Measurements from ENCODE around the gene PMS2. TPM values are rescaled to one million over a fixed set of nuclear protein-coding genes. Genes with fewer than 3 reads are reported as not detected.
"Not testable (repeated sequence)": the region's sequence is repeated elsewhere in the genome, so short reads cannot be mapped to it uniquely, and the experiment has no call there.

The PMS2 gene
- total RNA-seq, 1 donor from 2014 or later: 16.3 TPM

- no peaks in the 10 kb centered on the region for H3K27me3 Mint-ChIP-seq (ENCODE audit: unreplicated experiment)
- peaks cover 4% of the 10 kb centered on the region for H3K4me1 Mint-ChIP-seq (ENCODE audit: unreplicated experiment)
- no peaks in the 10 kb centered on the region for H3K9me3 Mint-ChIP-seq (ENCODE audit: unreplicated experiment)
- no peak for DNase-seq (ENCODE audit: low spot score)
- peaks cover 3% of the 10 kb centered on the region for H3K36me3 Mint-ChIP-seq (ENCODE audit: low read depth, unreplicated experiment)
- no peak overlapping the region for H3K27ac Mint-ChIP-seq (ENCODE audit: unreplicated experiment)
- H3K4me3 Mint-ChIP-seq (ENCODE audit: unreplicated experiment): no peak overlapping the region
- no peak for TF ChIP-seq CTCF (IDR thresholded peaks at IDR 0.05; ENCODE audit: unreplicated experiment)
Observed at GRCh38 chr7:6007386-6007785, 1.5 kb downstream of the PMS2 start.

- no peak for TF ChIP-seq CTCF (IDR thresholded peaks at IDR 0.05; ENCODE audit: unreplicated experiment)
- H3K27ac Mint-ChIP-seq (ENCODE audit: unreplicated experiment): no peak overlapping the region
- H3K9me3 Mint-ChIP-seq (ENCODE audit: unreplicated experiment): no peaks in the 10 kb centered on the region
- DNase-seq (ENCODE audit: low spot score): peak; percentile 23
- H3K36me3 Mint-ChIP-seq (ENCODE audit: low read depth, unreplicated experiment): peaks cover 20% of the 10 kb centered on the region
- H3K27me3 Mint-ChIP-seq (ENCODE audit: unreplicated experiment): no peaks in the 10 kb centered on the region
- no peaks in the 10 kb centered on the region for H3K4me1 Mint-ChIP-seq (ENCODE audit: unreplicated experiment)
- H3K4me3 Mint-ChIP-seq (ENCODE audit: unreplicated experiment): no peak overlapping the region
Observed at GRCh38 chr7:5997210-5997808, 11.5 kb downstream of the PMS2 start.

- DNase-seq (ENCODE audit: low spot score): not testable (repeated sequence)
Observed at GRCh38 chr7:5987061-5987460, 21.8 kb downstream of the PMS2 start.

GRCh38 chr7:5979680-5980314 is 29.1 kb downstream of the PMS2 start:
- not testable (repeated sequence) for DNase-seq (ENCODE audit: low spot score); H3K36me3 Mint-ChIP-seq (ENCODE audit: low read depth, unreplicated experiment); H3K4me1 Mint-ChIP-seq (ENCODE audit: unreplicated experiment); H3K27ac Mint-ChIP-seq (ENCODE audit: unreplicated experiment); H3K27me3 Mint-ChIP-seq (ENCODE audit: unreplicated experiment); H3K4me3 Mint-ChIP-seq (ENCODE audit: unreplicated experiment); H3K9me3 Mint-ChIP-seq (ENCODE audit: unreplicated experiment)

More at GRCh38 chr7:5987061-5987460, 21.8 kb downstream of the PMS2 start:
- H3K36me3 Mint-ChIP-seq (ENCODE audit: low read depth, unreplicated experiment): peaks cover 17% of the 10 kb centered on the region
- not testable (repeated sequence) for H3K27ac Mint-ChIP-seq (ENCODE audit: unreplicated experiment); H3K4me1 Mint-ChIP-seq (ENCODE audit: unreplicated experiment); H3K4me3 Mint-ChIP-seq (ENCODE audit: unreplicated experiment); H3K9me3 Mint-ChIP-seq (ENCODE audit: unreplicated experiment); H3K27me3 Mint-ChIP-seq (ENCODE audit: unreplicated experiment)

GRCh38 chr7:5973580-5973979 is 35.3 kb downstream of the PMS2 start:
- not testable (repeated sequence) for H3K9me3 Mint-ChIP-seq (ENCODE audit: unreplicated experiment); DNase-seq (ENCODE audit: low spot score); H3K27ac Mint-ChIP-seq (ENCODE audit: unreplicated experiment)

GRCh38 chr7:5970347-5970911 is 38.4 kb downstream of the PMS2 start, which contains the start of gene RSPH10B:
Gene RSPH10B, minus strand, starts transcription at chr7:5970689. Its CDS starts 3,573 bp downstream, at chr7:5967116.
- not testable (repeated sequence) for H3K27me3 Mint-ChIP-seq (ENCODE audit: unreplicated experiment); H3K4me3 Mint-ChIP-seq (ENCODE audit: unreplicated experiment); H3K4me1 Mint-ChIP-seq (ENCODE audit: unreplicated experiment); H3K9me3 Mint-ChIP-seq (ENCODE audit: unreplicated experiment); DNase-seq (ENCODE audit: low spot score); H3K27ac Mint-ChIP-seq (ENCODE audit: unreplicated experiment); H3K36me3 Mint-ChIP-seq (ENCODE audit: low read depth, unreplicated experiment)

More at GRCh38 chr7:5973580-5973979, 35.3 kb downstream of the PMS2 start:
- not testable (repeated sequence) for H3K4me1 Mint-ChIP-seq (ENCODE audit: unreplicated experiment); H3K4me3 Mint-ChIP-seq (ENCODE audit: unreplicated experiment); H3K27me3 Mint-ChIP-seq (ENCODE audit: unreplicated experiment); H3K36me3 Mint-ChIP-seq (ENCODE audit: low read depth, unreplicated experiment)

GRCh38 chr7:5963810-5964209 is 45.0 kb downstream of the PMS2 start:
- not testable (repeated sequence) for H3K9me3 Mint-ChIP-seq (ENCODE audit: unreplicated experiment); H3K36me3 Mint-ChIP-seq (ENCODE audit: low read depth, unreplicated experiment); H3K4me1 Mint-ChIP-seq (ENCODE audit: unreplicated experiment); H3K4me3 Mint-ChIP-seq (ENCODE audit: unreplicated experiment); H3K27ac Mint-ChIP-seq (ENCODE audit: unreplicated experiment); H3K27me3 Mint-ChIP-seq (ENCODE audit: unreplicated experiment); DNase-seq (ENCODE audit: low spot score)

GRCh38 chr7:5963205-5963604 is 45.6 kb downstream of the PMS2 start:
- H3K27ac Mint-ChIP-seq (ENCODE audit: unreplicated experiment); DNase-seq (ENCODE audit: low spot score): not testable (repeated sequence)

GRCh38 chr7:5934945-5935450 is 73.9 kb downstream of the PMS2 start:
- H3K27me3 Mint-ChIP-seq (ENCODE audit: unreplicated experiment); H3K4me3 Mint-ChIP-seq (ENCODE audit: unreplicated experiment); DNase-seq (ENCODE audit: low spot score); H3K9me3 Mint-ChIP-seq (ENCODE audit: unreplicated experiment); H3K27ac Mint-ChIP-seq (ENCODE audit: unreplicated experiment); H3K36me3 Mint-ChIP-seq (ENCODE audit: low read depth, unreplicated experiment); H3K4me1 Mint-ChIP-seq (ENCODE audit: unreplicated experiment): not testable (repeated sequence)

More at GRCh38 chr7:5963205-5963604, 45.6 kb downstream of the PMS2 start:
- not testable (repeated sequence) for H3K36me3 Mint-ChIP-seq (ENCODE audit: low read depth, unreplicated experiment); H3K4me1 Mint-ChIP-seq (ENCODE audit: unreplicated experiment); H3K4me3 Mint-ChIP-seq (ENCODE audit: unreplicated experiment); H3K27me3 Mint-ChIP-seq (ENCODE audit: unreplicated experiment); H3K9me3 Mint-ChIP-seq (ENCODE audit: unreplicated experiment)
